Putamen (tissue), 1 donor: ENCODE data around the gene ARL13A.
"Not testable (repeated sequence)": the region's sequence is repeated elsewhere in the genome, so short reads cannot be mapped to it uniquely, and the experiment has no call there.

Experiments
- DNase-seq: peaks from one replicate; pipeline ENCODE4 v3.0.0-alpha.2; 2016; ENCODE audit warnings: low spot score

The ARL13A gene

GRCh38 chrX:100969408-100969807 is at the start of gene ARL13A:
Gene ARL13A, plus strand, starts transcription at chrX:100969708. Its CDS starts 3,982 bp downstream, at chrX:100973690.
- DNase-seq: no peak

DNA sequence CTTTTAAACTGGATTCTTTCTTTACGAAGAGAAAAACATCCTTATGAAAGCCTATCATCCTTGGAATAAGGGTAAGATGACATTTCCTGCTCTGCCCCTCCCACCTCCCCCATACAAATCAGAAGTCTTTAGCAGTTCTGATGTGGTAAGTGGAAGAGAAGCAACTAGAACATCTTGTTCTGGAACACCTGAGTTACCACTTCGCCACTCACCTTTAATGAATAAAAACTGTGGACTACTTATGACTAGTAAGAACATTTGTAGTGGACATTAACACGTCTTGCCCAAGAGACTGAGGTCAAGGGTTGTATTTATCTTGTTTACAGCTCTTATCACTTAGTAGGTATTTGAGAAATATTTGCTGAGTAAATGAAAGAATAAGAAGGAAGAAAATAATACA is 45.1 kb upstream of the ARL13A start:
- DNase-seq: no peak

- no peak for DNase-seq
These were observed 43.1 kb upstream of the ARL13A start for GRCh38 chrX:100926453-100926852.

GRCh38 chrX:100928660-100929613 is 40.6 kb upstream of the ARL13A start, which contains the start of gene XKRX:
Gene XKRX, minus strand, starts transcription at chrX:100928917. Its CDS starts 613 bp downstream, at chrX:100928304.
- DNase-seq: peak; percentile 1

DNA sequence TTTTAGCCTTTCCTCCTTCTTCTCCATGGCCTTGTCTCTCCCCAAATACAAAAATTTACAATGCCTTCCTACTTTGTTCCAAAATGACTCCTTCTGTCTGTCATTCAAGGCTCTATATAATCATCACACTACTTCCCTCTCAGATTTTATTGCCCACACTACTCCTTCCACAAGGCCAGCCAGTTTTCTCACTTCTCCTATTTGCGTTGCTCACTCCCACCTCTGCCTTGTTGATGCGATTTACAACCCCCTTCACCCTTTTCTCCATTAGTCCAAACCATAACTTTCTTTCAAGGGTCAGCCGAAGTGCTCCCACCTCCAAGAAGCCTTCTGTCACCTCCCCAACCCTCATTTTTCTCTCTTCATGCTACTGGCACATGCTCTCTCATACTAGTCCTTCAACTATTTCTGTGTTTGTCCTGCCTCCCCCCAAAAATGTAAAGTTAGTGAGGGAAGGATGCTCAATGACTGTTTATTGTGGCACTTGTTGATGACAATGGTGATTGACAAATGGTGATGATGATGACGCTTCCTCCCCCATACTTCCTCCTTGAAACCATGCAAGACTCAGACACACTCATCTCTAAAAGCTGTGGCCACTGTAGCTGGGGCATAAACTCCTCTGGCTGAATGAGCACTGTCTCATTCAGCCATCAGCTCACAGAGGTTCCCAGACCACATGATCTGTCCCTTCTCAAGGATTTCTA is 38.1 kb upstream of the ARL13A start:
- no peak for DNase-seq

DNA sequence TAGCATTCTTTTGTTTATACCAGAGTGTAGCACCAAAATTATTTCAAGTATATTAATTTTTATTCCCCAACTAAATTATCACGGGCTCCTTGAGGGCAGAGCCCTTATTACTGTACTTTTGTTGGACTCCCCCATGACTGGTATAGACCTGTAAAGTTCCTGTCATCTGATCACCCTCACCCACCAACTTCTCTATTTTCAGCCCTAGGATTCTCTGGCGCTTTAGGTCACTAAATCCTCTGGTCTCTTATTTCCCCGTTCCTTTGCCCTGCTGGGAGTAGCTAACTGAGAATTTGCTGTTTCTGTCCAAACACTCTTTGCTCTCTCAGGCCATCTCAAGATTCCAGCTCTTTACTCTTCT is 37.6 kb upstream of the ARL13A start:
- DNase-seq: no peak

DNA sequence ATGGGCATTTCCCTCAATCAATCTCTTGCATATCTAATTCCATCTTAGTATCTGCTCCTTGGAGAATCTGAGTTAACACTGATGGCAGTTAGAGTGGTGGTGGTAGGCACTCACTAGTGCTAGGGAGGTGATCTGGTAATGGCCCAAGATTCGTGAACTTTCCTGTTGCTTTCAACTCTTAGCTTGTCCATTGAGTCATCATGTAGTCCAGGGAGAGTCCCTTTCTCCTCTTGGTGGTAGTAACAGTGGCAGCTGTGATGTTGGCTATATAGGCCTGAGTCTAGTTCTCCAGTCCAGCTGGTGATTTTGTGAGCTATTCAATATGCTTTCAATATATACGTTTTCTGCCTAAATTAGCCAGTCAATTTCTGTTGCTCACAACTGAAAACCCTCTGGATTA is 33.7 kb upstream of the ARL13A start:
- no peak for DNase-seq

GRCh38 chrX:100939333-100939732 is 30.2 kb upstream of the ARL13A start:
- DNase-seq: no peak

DNA sequence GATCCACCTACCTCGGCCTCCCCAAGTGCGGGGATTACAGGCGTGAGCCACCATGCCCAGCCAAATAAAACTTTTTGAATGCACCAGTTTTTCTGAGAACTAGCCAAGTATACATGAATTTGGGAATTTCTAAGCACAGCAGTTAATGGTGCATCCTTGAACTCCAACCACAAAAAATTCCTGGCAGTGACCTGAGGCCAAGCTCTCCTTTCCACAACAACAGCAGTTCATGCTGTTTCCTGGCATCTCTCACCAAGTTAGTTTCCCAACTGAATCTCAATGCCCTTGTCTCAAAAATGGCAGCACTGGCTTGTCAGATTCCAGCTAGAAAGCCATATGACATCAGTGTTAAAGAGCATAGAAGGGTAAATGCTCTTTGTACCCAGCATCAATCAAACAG is 24.9 kb upstream of the ARL13A start:
- no peak for DNase-seq

- DNase-seq: no peak
These were observed 23.1 kb upstream of the ARL13A start for GRCh38 chrX:100946299-100946927.

- DNase-seq: no peak
These were observed 21.0 kb upstream of the ARL13A start for GRCh38 chrX:100948557-100948956.

- DNase-seq: no peak
These were observed 6.7 kb upstream of the ARL13A start for GRCh38 chrX:100962811-100963210.

DNA sequence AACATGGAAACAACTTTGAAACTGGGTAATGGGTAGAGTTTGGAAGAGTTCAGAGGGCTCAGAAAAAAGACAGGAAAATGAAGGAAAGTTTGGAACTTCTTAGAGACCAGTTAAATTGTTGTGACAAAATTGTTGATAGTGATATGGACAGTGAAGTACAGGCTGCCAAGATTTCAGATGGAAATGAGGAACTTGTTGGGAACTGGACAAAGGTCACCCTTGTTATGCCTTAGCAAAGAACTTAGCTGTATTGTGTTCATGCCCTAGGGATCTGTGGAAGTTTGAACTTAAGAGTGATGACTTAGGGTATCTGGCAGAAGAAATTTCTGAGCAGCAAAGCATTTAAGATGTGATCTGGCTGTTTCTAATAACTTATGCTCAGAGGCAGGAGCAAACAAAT is 5.1 kb upstream of the ARL13A start:
- no peak for DNase-seq

GRCh38 chrX:100969936-100970335 is 428 bp downstream of the ARL13A start:
- no peak for DNase-seq

DNA sequence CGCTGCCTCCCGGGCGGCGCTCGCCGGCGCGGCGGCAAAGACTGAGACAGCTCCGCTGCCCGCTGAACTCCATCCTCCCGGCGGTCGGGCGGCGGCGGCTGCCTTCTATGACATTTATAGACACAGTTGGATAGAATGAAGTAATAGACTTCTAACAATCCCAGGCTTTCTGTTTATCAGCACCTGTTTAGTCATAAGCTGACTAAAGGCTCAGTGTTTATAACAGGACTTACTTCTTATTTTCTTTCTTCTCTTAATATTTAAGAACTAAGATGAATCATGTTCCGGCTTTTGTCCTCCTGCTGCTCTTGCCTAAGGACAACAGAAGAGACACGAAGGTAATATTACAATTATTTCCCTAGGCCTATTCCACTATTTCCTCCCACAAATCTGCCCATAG is 3.9 kb downstream of the ARL13A start:
- DNase-seq: no peak

- DNase-seq: no peak
These were observed 5.7 kb downstream of the ARL13A start for GRCh38 chrX:100975212-100975611.

DNA sequence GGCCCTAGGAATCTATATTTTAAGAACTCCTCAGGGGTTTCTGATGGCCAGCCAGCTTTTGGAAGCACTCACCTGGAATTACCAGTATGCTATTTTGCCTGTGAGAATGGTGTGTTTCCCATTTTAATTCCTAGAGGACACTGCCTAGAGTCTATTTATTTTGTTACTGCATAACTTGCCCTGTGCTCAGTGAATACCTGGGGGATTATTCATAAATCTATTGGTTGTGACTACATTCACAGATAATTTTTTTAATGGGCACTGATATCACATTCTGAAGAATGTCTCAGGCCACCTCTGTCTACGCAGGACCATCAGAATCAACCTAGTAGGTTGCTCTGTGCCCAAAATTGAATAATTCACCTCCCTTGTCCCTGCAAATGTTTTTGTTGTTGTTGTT is 6.7 kb downstream of the ARL13A start:
- DNase-seq: no peak

GRCh38 chrX:100979881-100980607 is 10.5 kb downstream of the ARL13A start:
- DNase-seq: no peak

DNA sequence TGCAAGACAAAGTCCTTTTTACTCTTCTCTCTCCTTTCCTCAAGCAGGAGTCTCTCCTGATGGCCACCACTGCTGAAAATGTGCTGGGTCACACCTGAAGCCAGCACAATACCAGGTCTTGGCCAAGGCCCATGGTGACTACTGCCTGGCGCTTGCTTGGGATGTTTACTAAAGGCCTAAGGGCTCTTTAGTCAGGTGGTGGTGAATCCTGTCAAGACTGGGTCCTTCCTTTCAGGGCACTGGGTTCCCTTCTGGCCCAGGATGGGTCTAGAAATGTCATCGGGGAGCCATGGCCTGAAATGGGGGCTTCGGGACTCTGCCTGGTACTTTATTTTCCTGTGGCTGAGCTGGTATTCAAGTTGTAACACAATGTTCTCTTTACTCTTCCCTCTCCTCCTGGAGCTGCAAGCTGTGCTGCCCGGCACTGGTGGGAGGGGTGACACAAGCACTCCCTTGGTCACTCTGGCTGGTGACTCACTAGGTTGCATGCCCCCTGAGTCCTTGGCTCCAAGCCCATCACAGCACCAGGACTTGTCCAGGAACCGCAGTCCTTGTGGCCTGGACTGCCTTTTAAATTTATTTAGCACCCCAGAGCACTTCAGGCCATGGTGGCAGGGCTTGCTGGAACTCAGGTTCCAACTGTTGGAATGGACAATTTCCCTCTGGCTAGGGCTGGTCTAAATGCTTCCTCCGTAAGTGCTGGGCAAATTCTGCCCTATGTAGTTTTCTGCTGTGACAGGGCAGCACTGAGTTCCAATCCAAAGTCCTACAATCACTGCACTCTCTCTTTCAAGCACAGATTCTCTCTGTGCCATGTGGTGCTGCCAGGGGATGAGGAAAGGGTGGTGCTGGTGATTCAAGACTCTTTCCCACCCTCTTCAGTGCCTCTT is 11.3 kb downstream of the ARL13A start:
- no peak for DNase-seq

DNA sequence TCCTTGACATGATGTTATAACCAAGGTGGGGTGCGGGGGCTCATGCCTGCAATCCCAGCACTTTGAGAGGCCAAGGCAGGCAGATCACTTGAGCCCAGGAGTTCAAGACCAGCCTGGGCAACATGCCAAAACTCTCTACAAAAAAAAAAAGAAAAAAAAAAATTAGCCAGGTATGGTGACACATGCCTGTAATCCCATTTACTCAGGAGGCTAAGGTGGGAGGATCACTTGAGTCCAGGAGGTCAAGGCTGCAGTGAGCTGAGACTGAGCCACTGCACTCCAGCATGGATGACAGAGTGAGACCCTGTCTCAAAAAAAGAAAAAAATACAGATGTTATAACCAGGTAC is 12.0 kb downstream of the ARL13A start:
- not testable (repeated sequence) for DNase-seq

- DNase-seq: no peak
These were observed 15.3 kb downstream of the ARL13A start for GRCh38 chrX:100984818-100985217.
